GDM1 (cell line): ENCODE data around the gene FZD8.

ENCODE experiments used
- DNase-seq: peaks from one replicate; lab custom pipeline; 2025; lab: John Stamatoyannopoulos, UW

The FZD8 gene

GRCh38 chr10:35605191-35605590 lies 36.9 kb downstream of the FZD8 start, which contains the start of gene GJD4:
Gene GJD4, plus strand, starts transcription at chr10:35605341. Its CDS starts 227 bp downstream, at chr10:35605568.
- no peak for DNase-seq

- no peak for DNase-seq
Observed at GRCh38 chr10:35600193-35600592, 41.9 kb downstream of the FZD8 start.

GRCh38 chr10:35598379-35598778 lies 43.7 kb downstream of the FZD8 start:
- no peak for DNase-seq

GRCh38 chr10:35595106-35595505 lies 47.0 kb downstream of the FZD8 start:
- DNase-seq, result no peak

GRCh38 chr10:35594115-35595079 lies 47.7 kb downstream of the FZD8 start:
- no peak for DNase-seq

GRCh38 chr10:35592441-35592840 lies 49.7 kb downstream of the FZD8 start:
- no peak for DNase-seq

GRCh38 chr10:35588836-35589235 lies 53.3 kb downstream of the FZD8 start:
- no peak for DNase-seq
